CD4-positive, alpha-beta T cell (primary cell): ENCODE measurements around the gene CD300H. TPM values are rescaled to one million over a fixed set of nuclear protein-coding genes. Genes with fewer than 3 reads are reported as not detected.

ENCODE experiments used
- ATAC-seq: fragments of 200-7000 bp; cut with Tn5 transposase; one replicate; pipeline ENCODE4 v1.10.0; 2022; ENCODE audit warnings: mild to moderate bottlenecking; ENCODE audit not compliant: poor library complexity
- CTCF ChIA-PET: fragments of 350-600 bp; sonication (Branson Sonifier 250); formaldehyde crosslinking; loops from one replicate; lab custom pipeline; 2021; ENCODE audit warnings: antibody characterized with exemption, inconsistent platforms; lab: Charles Lee
- POLR2A ChIA-PET: fragments of 350-600 bp; sonication (Branson Sonifier 250); formaldehyde crosslinking; loops from one replicate; lab custom pipeline; 2021; ENCODE audit warnings: antibody characterized with exemption, inconsistent platforms; lab: Charles Lee
- DNase-seq, 14 experiments: peaks; one replicate each; pipeline ENCODE4 v3.0.0-alpha.2; 2013 to 2020; ENCODE audit warnings: mixed read lengths in 2 of 14
- H3K27ac ChIP-seq, 2 donors: one replicate each; pipeline versions ENCODE4 v1.5.1 to v1.7.0; 2013; ENCODE audit warnings: low read length in 2 of 2, low read depth in 1 of 2, mild to moderate bottlenecking in 1 of 2
- H3K27me3 ChIP-seq, 2 experiments: 1 replicate in 1 of 2; 2 replicates in 1 of 2; pipeline versions ENCODE4 v1.6.1 to v1.7.0; 2013; ENCODE audit warnings: low read length in 2 of 2, control low read depth in 1 of 2, mild to moderate bottlenecking in 1 of 2, moderate library complexity in 1 of 2; ENCODE audit not compliant: insufficient read depth in 2 of 2, control insufficient read depth in 1 of 2
- H3K36me3 ChIP-seq: one replicate; pipeline ENCODE4 v1.6.1; 2013; ENCODE audit warnings: low read length, control low read depth; ENCODE audit not compliant: insufficient read depth
- H3K4me1 ChIP-seq: one replicate; pipeline ENCODE4 v1.6.1; 2013; ENCODE audit warnings: low read length, control low read depth; ENCODE audit not compliant: insufficient read depth
- H3K4me3 ChIP-seq: one replicate; pipeline ENCODE4 v1.5.1; 2013; ENCODE audit warnings: mild to moderate bottlenecking, low read length, moderate library complexity
- H3K9me3 ChIP-seq, 2 experiments: 1 replicate in 1 of 2; 2 replicates in 1 of 2; pipeline versions ENCODE4 v1.6.1 to v1.7.0; 2013; ENCODE audit warnings: low read length in 2 of 2, mild to moderate bottlenecking in 2 of 2, control low read depth in 1 of 2, moderate library complexity in 1 of 2; ENCODE audit not compliant: control insufficient read depth in 1 of 2, insufficient read depth in 1 of 2
- H3K27ac Mint-ChIP-seq: one replicate; pipeline ENCODE4 v1.8.0; 2020; ENCODE audit warnings: mixed read lengths
- H3K27me3 Mint-ChIP-seq: one replicate; pipeline ENCODE4 v1.8.0; 2021; ENCODE audit warnings: mixed read lengths
- H3K36me3 Mint-ChIP-seq: one replicate; pipeline ENCODE4 v1.8.0; 2021; ENCODE audit warnings: low read depth, mixed read lengths
- H3K4me1 Mint-ChIP-seq: one replicate; pipeline ENCODE4 v1.8.0; 2021; ENCODE audit warnings: low read depth, mixed read lengths
- H3K4me3 Mint-ChIP-seq: one replicate; pipeline ENCODE4 v1.8.0; 2020; ENCODE audit warnings: mild to moderate bottlenecking, mixed read lengths
- H3K9me3 Mint-ChIP-seq: one replicate; pipeline ENCODE4 v1.8.0; 2020; ENCODE audit warnings: mixed read lengths
- intact Hi-C, 2 experiments: fragments of 100-400 bp; cut with DNase I in 1 of 2; cut with micrococcal nuclease in 1 of 2; formaldehyde crosslinking; loops; one replicate each; pipeline versions ENCODE4 v1.15.1 to v1.9.0; 2023 to 2025; cut with DNase I, micrococcal nuclease
- total RNA-seq, 174 experiments: library from RNA in 2 of 174; stranded (reverse) in 2 of 174; gene quantifications; one replicate each; pipeline ENCODE4 v1.2.3 and lab custom pipeline; 2021 to 2026
- TF ChIP-seq, protein P1 (sequence below): fragments of 200-600 bp; IDR thresholded peaks from one replicate; pipeline ENCODE4 v1.8.0; 2022; ENCODE audit warnings: antibody characterized with exemption, mild to moderate bottlenecking

CD300H gene
- total RNA-seq, 2 experiments from 2014 or later: not detected

- Histone ChIP-seq H3K4me3 (no peak overlapping the region), H3K36me3 (no peaks in the 10 kb centered on the region), H3K27me3 (peaks cover 14 to 17% of the 10 kb centered on the region in 2 experiments), H3K9me3 (peaks cover 0 to 9% of the 10 kb centered on the region in 2 experiments), H3K27ac (no peak overlapping the region), H3K4me1 (no peaks in the 10 kb centered on the region)
- H3K4me3 Mint-ChIP-seq: no peak overlapping the region
- CTCF ChIA-PET: no interaction called here
- no peak overlapping the region for H3K27ac Mint-ChIP-seq
- POLR2A ChIA-PET: no interaction called here
- intact Hi-C loops: no loop called here
- peaks cover under 1% of the 10 kb centered on the region for H3K4me1 Mint-ChIP-seq
- peaks cover 42% of the 10 kb centered on the region for H3K27me3 Mint-ChIP-seq
- DNase-seq (peak in 1 of 14 experiments; percentile 5), ATAC-seq (no peak)
- H3K36me3 Mint-ChIP-seq: no peaks in the 10 kb centered on the region
- H3K9me3 Mint-ChIP-seq: no peaks in the 10 kb centered on the region
- TF ChIP-seq, protein P1, sequence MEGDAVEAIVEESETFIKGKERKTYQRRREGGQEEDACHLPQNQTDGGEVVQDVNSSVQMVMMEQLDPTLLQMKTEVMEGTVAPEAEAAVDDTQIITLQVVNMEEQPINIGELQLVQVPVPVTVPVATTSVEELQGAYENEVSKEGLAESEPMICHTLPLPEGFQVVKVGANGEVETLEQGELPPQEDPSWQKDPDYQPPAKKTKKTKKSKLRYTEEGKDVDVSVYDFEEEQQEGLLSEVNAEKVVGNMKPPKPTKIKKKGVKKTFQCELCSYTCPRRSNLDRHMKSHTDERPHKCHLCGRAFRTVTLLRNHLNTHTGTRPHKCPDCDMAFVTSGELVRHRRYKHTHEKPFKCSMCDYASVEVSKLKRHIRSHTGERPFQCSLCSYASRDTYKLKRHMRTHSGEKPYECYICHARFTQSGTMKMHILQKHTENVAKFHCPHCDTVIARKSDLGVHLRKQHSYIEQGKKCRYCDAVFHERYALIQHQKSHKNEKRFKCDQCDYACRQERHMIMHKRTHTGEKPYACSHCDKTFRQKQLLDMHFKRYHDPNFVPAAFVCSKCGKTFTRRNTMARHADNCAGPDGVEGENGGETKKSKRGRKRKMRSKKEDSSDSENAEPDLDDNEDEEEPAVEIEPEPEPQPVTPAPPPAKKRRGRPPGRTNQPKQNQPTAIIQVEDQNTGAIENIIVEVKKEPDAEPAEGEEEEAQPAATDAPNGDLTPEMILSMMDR: no peak
Measured at GRCh38 chr17:74527756-74528155, 39.6 kb downstream of the CD300H start.

DNA sequence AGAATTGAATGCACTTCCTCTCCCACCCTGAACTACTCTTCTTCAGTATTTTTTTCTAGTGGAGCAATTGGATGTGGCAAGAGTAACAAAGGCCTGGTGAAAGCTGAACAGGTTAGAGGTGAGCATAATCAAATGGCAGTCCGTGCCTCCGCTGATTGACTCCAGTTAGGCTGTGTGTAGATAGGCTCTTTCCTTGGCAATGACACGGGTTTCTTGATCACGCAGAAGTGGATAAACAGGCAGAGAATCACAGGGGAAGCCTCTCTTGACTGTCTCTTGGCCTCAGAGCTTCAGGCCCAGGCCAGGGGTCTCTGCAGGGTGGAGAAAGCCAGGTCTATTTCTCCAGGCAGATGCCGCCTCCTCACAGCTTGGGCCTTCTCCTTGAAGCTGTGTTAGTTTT is 40.2 kb downstream of the CD300H start:
- no peaks in the 10 kb centered on the region for H3K4me1 ChIP-seq
- Mint-ChIP-seq H3K4me3 (no peak overlapping the region), H3K27ac (no peak overlapping the region), H3K36me3 (no peaks in the 10 kb centered on the region), H3K9me3 (no peaks in the 10 kb centered on the region), H3K4me1 (no peaks in the 10 kb centered on the region), H3K27me3 (peaks cover 37% of the 10 kb centered on the region)
- peak in 1 of 14 experiments; percentile 6 for DNase-seq
- no peak overlapping the region for H3K27ac ChIP-seq
- intact Hi-C loops: no loop called here
- H3K36me3 ChIP-seq: no peaks in the 10 kb centered on the region
- H3K27me3 ChIP-seq: peaks cover 14 to 15% of the 10 kb centered on the region in 2 experiments
- TF ChIP-seq, protein P1: no peak
- H3K4me3 ChIP-seq: no peak overlapping the region
- H3K9me3 ChIP-seq: peaks cover 0 to 14% of the 10 kb centered on the region in 2 experiments
- no peak for ATAC-seq
- POLR2A ChIA-PET: no interaction called here
- CTCF ChIA-PET: no interaction called here

DNA sequence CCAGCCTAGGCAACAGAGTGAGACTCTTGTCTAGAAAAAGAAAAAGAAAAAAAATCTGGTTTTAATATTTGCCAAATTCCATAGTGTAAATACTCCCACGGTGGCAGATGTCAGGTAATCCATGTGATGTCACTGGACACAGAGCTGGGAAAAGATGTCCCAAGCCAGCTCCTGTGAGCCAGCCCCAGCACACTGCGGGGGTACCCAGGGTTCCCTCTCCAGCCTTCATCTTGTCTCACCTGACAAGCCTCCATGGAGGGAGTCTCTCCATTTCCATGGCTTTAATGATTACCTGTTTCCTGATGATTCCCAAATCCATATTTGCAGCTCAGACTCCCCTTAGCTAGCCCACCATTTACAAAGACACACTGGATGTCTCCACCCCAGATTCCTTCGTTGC is 40.6 kb downstream of the CD300H start:
- Histone ChIP-seq H3K4me1 (peaks cover 3% of the 10 kb centered on the region), H3K27ac (no peak overlapping the region), H3K27me3 (peaks cover 15 to 18% of the 10 kb centered on the region in 2 experiments), H3K36me3 (no peaks in the 10 kb centered on the region), H3K9me3 (peaks cover 0 to 14% of the 10 kb centered on the region in 2 experiments), H3K4me3 (no peak overlapping the region)
- Mint-ChIP-seq H3K27ac (no peak overlapping the region), H3K9me3 (no peaks in the 10 kb centered on the region), H3K27me3 (peaks cover 36% of the 10 kb centered on the region), H3K4me1 (no peaks in the 10 kb centered on the region), H3K36me3 (no peaks in the 10 kb centered on the region), H3K4me3 (no peak overlapping the region)
- no peak for ATAC-seq
- ChIA-PET POLR2A (no interaction called here), CTCF (no interaction called here)
- TF ChIP-seq, protein P1: no peak
- intact Hi-C loops: no loop called here
- no peak for DNase-seq
